Activated T-helper 17 cell treated with anti-CD3 and anti-CD28 coated beads, Interleukin-2, amount 50 U/mL, for 72 hours (primary cell): ENCODE measurements around the gene EGFL7. TPM values are rescaled to one million over a fixed set of nuclear protein-coding genes. Genes with fewer than 3 reads are reported as not detected.

Experiments used
- ATAC-seq: fragments of 150-1000 bp; cut with Tn5 transposase; replicated peaks from 2 replicates; pipeline ENCODE4 v1.10.0; 2021; ENCODE audit warnings: mild to moderate bottlenecking, moderate library complexity
- H3K27ac Mint-ChIP-seq: one replicate; pipeline ENCODE4 v1.8.0; 2022; ENCODE audit warnings: mixed read lengths
- H3K27me3 Mint-ChIP-seq: one replicate; pipeline ENCODE4 v1.8.0; 2022; ENCODE audit warnings: mixed read lengths
- H3K36me3 Mint-ChIP-seq: one replicate; pipeline ENCODE4 v1.8.0; 2022; ENCODE audit warnings: low read depth, mild to moderate bottlenecking, mixed read lengths
- H3K4me1 Mint-ChIP-seq: one replicate; pipeline ENCODE4 v1.8.0; 2022; ENCODE audit warnings: mixed read lengths
- H3K4me3 Mint-ChIP-seq: one replicate; pipeline ENCODE4 v1.8.0; 2022; ENCODE audit warnings: mild to moderate bottlenecking, mixed read lengths
- H3K9me3 Mint-ChIP-seq: one replicate; pipeline ENCODE4 v1.8.0; 2022; ENCODE audit warnings: mixed read lengths
- total RNA-seq, 2 donors: library from RNA; stranded (reverse); gene quantifications; one replicate each; pipeline ENCODE4 v1.2.3, GENCODE V29; 2022

Gene EGFL7
- total RNA-seq, 2 donors from 2014 or later: 0.78 to 1.0 TPM

- no peaks in the 10 kb centered on the region for H3K36me3 Mint-ChIP-seq
- H3K4me1 Mint-ChIP-seq: no peaks in the 10 kb centered on the region
- no peak within 1 kb of the TSS for H3K27ac Mint-ChIP-seq
- H3K4me3 Mint-ChIP-seq: peak within 1 kb of the TSS; percentile 66
- H3K27me3 Mint-ChIP-seq: no peaks in the 10 kb centered on the region
- peak; percentile 93 for ATAC-seq
- H3K9me3 Mint-ChIP-seq: no peaks in the 10 kb centered on the region
Observed at GRCh38 chr9:136686794-136687711, 24.3 kb downstream of the EGFL7 start, which contains the start of gene AGPAT2. TSS of gene AGPAT2 (minus strand) at chr9:136687457. CDS start at chr9:136687357, 100 bp downstream.

- H3K4me1 Mint-ChIP-seq: no peaks in the 10 kb centered on the region
- no peak for ATAC-seq
- H3K9me3 Mint-ChIP-seq: no peaks in the 10 kb centered on the region
Observed at GRCh38 chr9:136687721-136688223, 25.1 kb downstream of the EGFL7 start.

GRCh38 chr9:136688274-136689107, 25.8 kb downstream of the EGFL7 start:
- Mint-ChIP-seq H3K27ac (no peak overlapping the region), H3K36me3 (no peaks in the 10 kb centered on the region), H3K9me3 (no peaks in the 10 kb centered on the region), H3K4me1 (no peaks in the 10 kb centered on the region), H3K4me3 (peak overlapping the region; percentile 10), H3K27me3 (peaks cover 3% of the 10 kb centered on the region)
- no peak for ATAC-seq

More at GRCh38 chr9:136687721-136688223, 25.1 kb downstream of the EGFL7 start:
- Mint-ChIP-seq H3K4me3 (peak overlapping the region; percentile 10), H3K27ac (no peak overlapping the region), H3K27me3 (no peaks in the 10 kb centered on the region), H3K36me3 (no peaks in the 10 kb centered on the region)

- no peak overlapping the region for H3K4me3 Mint-ChIP-seq
- H3K36me3 Mint-ChIP-seq: no peaks in the 10 kb centered on the region
- H3K9me3 Mint-ChIP-seq: no peaks in the 10 kb centered on the region
Observed at GRCh38 chr9:136689108-136689460, 26.4 kb downstream of the EGFL7 start.

DNA sequence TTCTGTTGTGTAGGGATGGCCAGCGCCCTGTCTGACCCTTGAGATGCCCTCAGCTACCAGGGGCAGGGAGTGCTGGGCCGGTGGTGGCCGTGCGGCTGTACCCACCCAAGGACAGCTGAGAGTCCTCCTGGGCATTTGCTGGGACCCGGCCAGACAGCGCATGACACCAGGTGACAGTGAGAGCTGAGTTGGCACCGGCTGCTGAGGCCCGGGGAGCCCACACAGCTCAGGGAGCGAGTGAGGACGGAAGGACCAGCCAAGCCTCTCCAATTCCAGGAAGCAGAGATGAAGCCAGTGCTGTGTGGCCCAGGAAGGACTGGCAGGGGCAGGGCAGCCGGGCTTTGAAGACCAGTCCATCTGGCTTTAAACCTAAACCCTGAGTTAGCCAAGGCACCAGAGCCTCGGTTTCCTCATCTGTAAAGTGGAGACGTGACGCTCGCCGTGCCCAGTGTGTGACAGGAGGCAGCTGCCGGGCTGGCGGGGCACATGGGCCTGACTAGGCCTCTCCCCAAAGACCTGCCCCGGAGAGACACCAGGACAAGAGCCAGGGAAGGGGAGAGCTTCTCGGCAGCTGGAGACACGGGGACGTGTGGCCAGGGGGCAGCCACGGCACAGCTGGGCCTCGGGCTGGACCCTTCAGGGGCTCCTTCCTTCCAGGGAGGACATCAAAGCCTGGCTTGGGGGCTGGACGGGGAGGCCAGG, 27.5 kb downstream of the EGFL7 start:
- Mint-ChIP-seq H3K4me3 (no peak overlapping the region), H3K9me3 (no peaks in the 10 kb centered on the region), H3K27me3 (peaks cover 3% of the 10 kb centered on the region), H3K27ac (no peak overlapping the region), H3K4me1 (no peaks in the 10 kb centered on the region), H3K36me3 (no peaks in the 10 kb centered on the region)
- ATAC-seq: no peak

More at GRCh38 chr9:136689108-136689460, 26.4 kb downstream of the EGFL7 start:
- peaks cover 3% of the 10 kb centered on the region for H3K27me3 Mint-ChIP-seq
- no peak for ATAC-seq
- no peak overlapping the region for H3K27ac Mint-ChIP-seq
- no peaks in the 10 kb centered on the region for H3K4me1 Mint-ChIP-seq

GRCh38 chr9:136690806-136691261, 28.1 kb downstream of the EGFL7 start:
- no peak overlapping the region for H3K27ac Mint-ChIP-seq
- H3K27me3 Mint-ChIP-seq: peaks cover 3% of the 10 kb centered on the region
- no peak for ATAC-seq
- H3K4me3 Mint-ChIP-seq: no peak overlapping the region
- no peaks in the 10 kb centered on the region for H3K9me3 Mint-ChIP-seq
- H3K4me1 Mint-ChIP-seq: no peaks in the 10 kb centered on the region
- H3K36me3 Mint-ChIP-seq: no peaks in the 10 kb centered on the region

GRCh38 chr9:136691316-136692184, 28.8 kb downstream of the EGFL7 start:
- H3K27me3 Mint-ChIP-seq: peaks cover 3% of the 10 kb centered on the region
- H3K27ac Mint-ChIP-seq: no peak overlapping the region
- ATAC-seq: no peak
- no peaks in the 10 kb centered on the region for H3K4me1 Mint-ChIP-seq
- no peak overlapping the region for H3K4me3 Mint-ChIP-seq
- H3K9me3 Mint-ChIP-seq: no peaks in the 10 kb centered on the region
- H3K36me3 Mint-ChIP-seq: no peaks in the 10 kb centered on the region

DNA sequence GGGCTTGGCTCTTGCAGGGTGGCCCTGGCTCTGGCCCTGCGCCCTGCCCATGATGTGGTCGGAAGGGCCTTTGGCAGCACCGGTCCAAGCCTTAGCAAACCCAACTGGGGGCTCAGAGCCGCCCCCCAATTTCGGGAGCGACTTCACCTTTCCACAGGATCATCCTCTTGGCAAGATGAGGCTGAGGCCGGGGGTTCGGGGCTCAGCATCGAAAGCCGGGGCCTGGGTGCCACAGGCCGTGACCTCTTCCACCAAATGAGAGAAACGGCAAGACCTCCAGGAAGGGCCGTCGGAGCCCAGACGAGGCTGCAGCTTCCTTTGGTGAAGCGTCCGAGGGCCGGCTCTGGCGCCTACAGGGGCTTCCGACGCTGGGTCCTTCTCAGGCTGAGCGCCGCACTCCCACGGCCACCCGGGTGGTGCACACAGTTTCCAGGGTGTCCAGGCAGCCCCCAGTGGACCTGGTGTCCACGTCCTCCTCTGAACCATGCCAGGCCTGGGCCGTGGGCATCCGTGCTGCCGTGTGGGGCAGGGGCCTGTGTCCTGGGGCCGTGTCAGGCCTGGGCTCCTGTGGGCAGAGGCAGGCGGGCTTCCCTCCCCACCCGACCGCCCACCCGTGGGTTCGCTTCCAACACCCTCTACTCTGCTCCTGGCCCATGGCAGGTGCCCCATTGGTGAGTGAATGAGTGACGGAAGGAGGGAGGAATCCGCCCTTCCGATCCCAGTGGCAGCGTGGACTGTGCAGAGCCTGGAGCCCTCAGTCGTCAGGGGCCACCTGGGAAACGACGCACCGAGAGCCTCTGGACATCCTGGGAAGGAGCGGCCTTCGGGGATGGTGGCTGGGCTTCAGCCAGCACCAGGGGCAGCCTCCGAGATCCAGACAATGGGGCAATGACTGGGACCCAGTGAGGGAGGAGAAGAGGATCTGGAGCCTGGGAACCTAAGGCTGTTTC, 29.7 kb downstream of the EGFL7 start:
- ATAC-seq: no peak
- no peak overlapping the region for H3K27ac Mint-ChIP-seq
- no peaks in the 10 kb centered on the region for H3K36me3 Mint-ChIP-seq
- H3K27me3 Mint-ChIP-seq: peaks cover 6% of the 10 kb centered on the region
- no peak overlapping the region for H3K4me3 Mint-ChIP-seq
- no peaks in the 10 kb centered on the region for H3K4me1 Mint-ChIP-seq
- no peaks in the 10 kb centered on the region for H3K9me3 Mint-ChIP-seq

- no peaks in the 10 kb centered on the region for H3K36me3 Mint-ChIP-seq
- peaks cover 8% of the 10 kb centered on the region for H3K27me3 Mint-ChIP-seq
- H3K9me3 Mint-ChIP-seq: no peaks in the 10 kb centered on the region
Observed at GRCh38 chr9:136693135-136693489, 30.4 kb downstream of the EGFL7 start.

GRCh38 chr9:136693490-136694162, 30.9 kb downstream of the EGFL7 start:
- no peaks in the 10 kb centered on the region for H3K36me3 Mint-ChIP-seq
- H3K9me3 Mint-ChIP-seq: no peaks in the 10 kb centered on the region
- H3K4me3 Mint-ChIP-seq: no peak overlapping the region
- peaks cover 8% of the 10 kb centered on the region for H3K27me3 Mint-ChIP-seq
- H3K27ac Mint-ChIP-seq: no peak overlapping the region
- H3K4me1 Mint-ChIP-seq: no peaks in the 10 kb centered on the region
- ATAC-seq: peak; percentile 82

More at GRCh38 chr9:136693135-136693489, 30.4 kb downstream of the EGFL7 start:
- H3K4me3 Mint-ChIP-seq: no peak overlapping the region
- ATAC-seq: no peak
- H3K4me1 Mint-ChIP-seq: no peaks in the 10 kb centered on the region
- no peak overlapping the region for H3K27ac Mint-ChIP-seq

DNA sequence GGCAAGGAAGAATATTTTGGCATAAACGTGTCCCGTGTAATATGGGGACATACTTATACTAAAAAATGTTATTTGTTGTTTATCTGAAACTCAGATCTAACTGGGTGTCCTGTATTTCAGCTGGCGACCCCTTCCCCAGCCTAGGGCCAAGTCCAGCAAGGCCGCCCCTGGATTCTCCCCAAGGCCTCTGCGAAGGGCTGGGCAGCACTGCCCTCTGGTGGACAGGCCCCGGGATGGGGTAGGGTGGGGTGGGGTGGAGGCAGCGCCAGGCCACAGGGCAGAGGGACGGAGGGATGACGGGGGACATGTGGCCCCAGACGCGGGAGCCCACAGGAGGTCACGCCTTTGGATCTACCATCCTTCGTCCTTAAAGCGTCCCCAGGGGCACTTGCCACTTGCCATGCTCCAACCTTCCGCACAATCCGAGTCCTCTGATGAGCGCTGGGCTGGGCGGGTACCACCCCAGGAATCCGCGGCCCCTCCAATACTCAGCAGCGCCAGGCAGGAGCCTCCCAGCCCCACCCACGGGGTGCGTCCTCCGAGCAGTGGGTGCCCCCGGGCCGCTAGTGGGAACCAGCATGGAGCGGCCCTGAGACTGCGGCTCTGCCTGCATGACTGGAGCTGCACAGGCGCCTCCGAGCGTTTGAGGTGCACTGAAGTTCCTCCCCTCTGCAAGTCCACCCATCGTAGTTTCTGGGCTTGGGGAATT, 31.6 kb downstream of the EGFL7 start:
- Mint-ChIP-seq H3K9me3 (no peaks in the 10 kb centered on the region), H3K4me3 (no peak overlapping the region), H3K4me1 (no peaks in the 10 kb centered on the region), H3K27me3 (peaks cover 8% of the 10 kb centered on the region), H3K36me3 (no peaks in the 10 kb centered on the region), H3K27ac (no peak overlapping the region)
- peak; percentile 78 for ATAC-seq

DNA sequence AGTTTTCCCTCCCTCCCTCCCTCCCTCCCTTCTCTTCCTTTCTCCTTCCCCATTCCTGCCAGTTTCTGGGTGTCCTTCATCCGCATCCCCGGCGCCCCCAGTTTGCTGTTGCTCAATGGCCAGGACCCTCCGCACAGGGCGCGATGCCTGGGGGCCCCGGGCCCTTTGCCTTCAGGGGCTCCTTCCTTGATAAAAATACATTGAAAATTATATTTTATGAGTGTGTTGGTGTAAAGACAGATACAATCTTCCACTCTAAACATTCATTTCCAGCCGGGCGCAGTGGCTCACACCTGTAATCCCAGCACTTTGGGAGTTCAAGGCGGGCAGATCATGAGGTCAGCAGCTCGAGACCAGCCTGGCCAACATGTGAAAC, 32.1 kb downstream of the EGFL7 start:
- H3K36me3 Mint-ChIP-seq: no peaks in the 10 kb centered on the region
- no peak overlapping the region for H3K4me3 Mint-ChIP-seq
- no peak overlapping the region for H3K27ac Mint-ChIP-seq
- H3K27me3 Mint-ChIP-seq: peaks cover 8% of the 10 kb centered on the region
- H3K9me3 Mint-ChIP-seq: no peaks in the 10 kb centered on the region
- no peaks in the 10 kb centered on the region for H3K4me1 Mint-ChIP-seq
- ATAC-seq: no peak
